ENCODE measurements around the gene RALGAPA1. TPM values are rescaled to one million over a fixed set of nuclear protein-coding genes. Genes with fewer than 3 reads are reported as not detected.

RALGAPA1 gene
- total and polyA plus RNA-seq, 2 of the 13 experiments (the other 11 are each of a cell fraction or from before 2014, with no cell fraction given), result 65.0 to 89.2 TPM

- TF ChIP-seq, protein P1, sequence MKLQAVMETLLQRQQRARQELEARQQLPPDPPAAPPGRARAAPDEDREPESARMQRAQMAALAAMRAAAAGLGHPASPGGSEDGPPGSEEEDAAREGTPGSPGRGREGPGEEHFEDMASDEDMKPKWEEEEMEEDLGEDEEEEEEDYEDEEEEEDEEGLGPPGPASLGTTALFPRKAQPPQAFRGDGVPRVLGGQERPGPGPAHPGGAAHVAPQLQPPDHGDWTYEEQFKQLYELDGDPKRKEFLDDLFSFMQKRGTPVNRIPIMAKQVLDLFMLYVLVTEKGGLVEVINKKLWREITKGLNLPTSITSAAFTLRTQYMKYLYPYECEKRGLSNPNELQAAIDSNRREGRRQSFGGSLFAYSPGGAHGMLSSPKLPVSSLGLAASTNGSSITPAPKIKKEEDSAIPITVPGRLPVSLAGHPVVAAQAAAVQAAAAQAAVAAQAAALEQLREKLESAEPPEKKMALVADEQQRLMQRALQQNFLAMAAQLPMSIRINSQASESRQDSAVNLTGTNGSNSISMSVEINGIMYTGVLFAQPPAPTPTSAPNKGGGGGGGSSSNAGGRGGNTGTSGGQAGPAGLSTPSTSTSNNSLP (IDR thresholded peaks at IDR 0.05; ENCODE audit: low read depth, low read length), result peak; percentile 43; the same call in 1 of the 2 replicates
- TF ChIP-seq, protein P2, sequence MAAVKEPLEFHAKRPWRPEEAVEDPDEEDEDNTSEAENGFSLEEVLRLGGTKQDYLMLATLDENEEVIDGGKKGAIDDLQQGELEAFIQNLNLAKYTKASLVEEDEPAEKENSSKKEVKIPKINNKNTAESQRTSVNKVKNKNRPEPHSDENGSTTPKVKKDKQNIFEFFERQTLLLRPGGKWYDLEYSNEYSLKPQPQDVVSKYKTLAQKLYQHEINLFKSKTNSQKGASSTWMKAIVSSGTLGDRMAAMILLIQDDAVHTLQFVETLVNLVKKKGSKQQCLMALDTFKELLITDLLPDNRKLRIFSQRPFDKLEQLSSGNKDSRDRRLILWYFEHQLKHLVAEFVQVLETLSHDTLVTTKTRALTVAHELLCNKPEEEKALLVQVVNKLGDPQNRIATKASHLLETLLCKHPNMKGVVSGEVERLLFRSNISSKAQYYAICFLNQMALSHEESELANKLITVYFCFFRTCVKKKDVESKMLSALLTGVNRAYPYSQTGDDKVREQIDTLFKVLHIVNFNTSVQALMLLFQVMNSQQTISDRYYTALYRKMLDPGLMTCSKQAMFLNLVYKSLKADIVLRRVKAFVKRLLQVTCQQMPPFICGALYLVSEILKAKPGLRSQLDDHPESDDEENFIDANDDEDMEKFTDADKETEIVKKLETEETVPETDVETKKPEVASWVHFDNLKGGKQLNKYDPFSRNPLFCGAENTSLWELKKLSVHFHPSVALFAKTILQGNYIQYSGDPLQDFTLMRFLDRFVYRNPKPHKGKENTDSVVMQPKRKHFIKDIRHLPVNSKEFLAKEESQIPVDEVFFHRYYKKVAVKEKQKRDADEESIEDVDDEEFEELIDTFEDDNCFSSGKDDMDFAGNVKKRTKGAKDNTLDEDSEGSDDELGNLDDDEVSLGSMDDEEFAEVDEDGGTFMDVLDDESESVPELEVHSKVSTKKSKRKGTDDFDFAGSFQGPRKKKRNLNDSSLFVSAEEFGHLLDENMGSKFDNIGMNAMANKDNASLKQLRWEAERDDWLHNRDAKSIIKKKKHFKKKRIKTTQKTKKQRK (IDR thresholded peaks at IDR 0.05; ENCODE audit: low read length), result no peak
- TF ChIP-seq ZNF792 (CRISPR knock-in tag; IDR thresholded peaks at IDR 0.05) (peak; percentile 100), ZSCAN9 (CRISPR knock-in tag; IDR thresholded peaks at IDR 0.05; ENCODE audit: borderline replicate concordance) (peak; percentile 100), TOPORS (CRISPR knock-in tag; IDR thresholded peaks at IDR 0.05) (peak; percentile 100), TARDBP (CRISPR knock-in tag; IDR thresholded peaks at IDR 0.05) (peak; percentile 100), PAF1 (CRISPR knock-in tag; IDR thresholded peaks at IDR 0.05) (peak; percentile 100), KLF11 (CRISPR knock-in tag; IDR thresholded peaks at IDR 0.05) (peak; percentile 100), GABPB1 (CRISPR knock-in tag; IDR thresholded peaks at IDR 0.05) (peak; percentile 94), POLR2A (IDR thresholded peaks at IDR 0.05; ENCODE audit: insufficient read depth in 1 of 2, low read depth in 2 of 2, low read length in 2 of 2) (no peak), ZFP36L1 (CRISPR knock-in tag; IDR thresholded peaks at IDR 0.05) (peak; percentile 100), ZNF234 (CRISPR knock-in tag; conservative IDR thresholded peaks at IDR 0.05) (peak; percentile 100), EHMT2 (IDR thresholded peaks at IDR 0.05; ENCODE audit: borderline replicate concordance, low read depth, low read length) (peak; percentile 100)
- TF ChIP-seq, protein P3, sequence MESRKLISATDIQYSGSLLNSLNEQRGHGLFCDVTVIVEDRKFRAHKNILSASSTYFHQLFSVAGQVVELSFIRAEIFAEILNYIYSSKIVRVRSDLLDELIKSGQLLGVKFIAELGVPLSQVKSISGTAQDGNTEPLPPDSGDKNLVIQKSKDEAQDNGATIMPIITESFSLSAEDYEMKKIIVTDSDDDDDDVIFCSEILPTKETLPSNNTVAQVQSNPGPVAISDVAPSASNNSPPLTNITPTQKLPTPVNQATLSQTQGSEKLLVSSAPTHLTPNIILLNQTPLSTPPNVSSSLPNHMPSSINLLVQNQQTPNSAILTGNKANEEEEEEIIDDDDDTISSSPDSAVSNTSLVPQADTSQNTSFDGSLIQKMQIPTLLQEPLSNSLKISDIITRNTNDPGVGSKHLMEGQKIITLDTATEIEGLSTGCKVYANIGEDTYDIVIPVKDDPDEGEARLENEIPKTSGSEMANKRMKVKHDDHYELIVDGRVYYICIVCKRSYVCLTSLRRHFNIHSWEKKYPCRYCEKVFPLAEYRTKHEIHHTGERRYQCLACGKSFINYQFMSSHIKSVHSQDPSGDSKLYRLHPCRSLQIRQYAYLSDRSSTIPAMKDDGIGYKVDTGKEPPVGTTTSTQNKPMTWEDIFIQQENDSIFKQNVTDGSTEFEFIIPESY (CRISPR knock-in tag; IDR thresholded peaks at IDR 0.05), result peak; percentile 97
- TF ChIP-seq, protein P4, sequence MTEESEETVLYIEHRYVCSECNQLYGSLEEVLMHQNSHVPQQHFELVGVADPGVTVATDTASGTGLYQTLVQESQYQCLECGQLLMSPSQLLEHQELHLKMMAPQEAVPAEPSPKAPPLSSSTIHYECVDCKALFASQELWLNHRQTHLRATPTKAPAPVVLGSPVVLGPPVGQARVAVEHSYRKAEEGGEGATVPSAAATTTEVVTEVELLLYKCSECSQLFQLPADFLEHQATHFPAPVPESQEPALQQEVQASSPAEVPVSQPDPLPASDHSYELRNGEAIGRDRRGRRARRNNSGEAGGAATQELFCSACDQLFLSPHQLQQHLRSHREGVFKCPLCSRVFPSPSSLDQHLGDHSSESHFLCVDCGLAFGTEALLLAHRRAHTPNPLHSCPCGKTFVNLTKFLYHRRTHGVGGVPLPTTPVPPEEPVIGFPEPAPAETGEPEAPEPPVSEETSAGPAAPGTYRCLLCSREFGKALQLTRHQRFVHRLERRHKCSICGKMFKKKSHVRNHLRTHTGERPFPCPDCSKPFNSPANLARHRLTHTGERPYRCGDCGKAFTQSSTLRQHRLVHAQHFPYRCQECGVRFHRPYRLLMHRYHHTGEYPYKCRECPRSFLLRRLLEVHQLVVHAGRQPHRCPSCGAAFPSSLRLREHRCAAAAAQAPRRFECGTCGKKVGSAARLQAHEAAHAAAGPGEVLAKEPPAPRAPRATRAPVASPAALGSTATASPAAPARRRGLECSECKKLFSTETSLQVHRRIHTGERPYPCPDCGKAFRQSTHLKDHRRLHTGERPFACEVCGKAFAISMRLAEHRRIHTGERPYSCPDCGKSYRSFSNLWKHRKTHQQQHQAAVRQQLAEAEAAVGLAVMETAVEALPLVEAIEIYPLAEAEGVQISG (CRISPR knock-in tag; IDR thresholded peaks at IDR 0.05), result peak; percentile 98
- TF ChIP-seq, protein P5, sequence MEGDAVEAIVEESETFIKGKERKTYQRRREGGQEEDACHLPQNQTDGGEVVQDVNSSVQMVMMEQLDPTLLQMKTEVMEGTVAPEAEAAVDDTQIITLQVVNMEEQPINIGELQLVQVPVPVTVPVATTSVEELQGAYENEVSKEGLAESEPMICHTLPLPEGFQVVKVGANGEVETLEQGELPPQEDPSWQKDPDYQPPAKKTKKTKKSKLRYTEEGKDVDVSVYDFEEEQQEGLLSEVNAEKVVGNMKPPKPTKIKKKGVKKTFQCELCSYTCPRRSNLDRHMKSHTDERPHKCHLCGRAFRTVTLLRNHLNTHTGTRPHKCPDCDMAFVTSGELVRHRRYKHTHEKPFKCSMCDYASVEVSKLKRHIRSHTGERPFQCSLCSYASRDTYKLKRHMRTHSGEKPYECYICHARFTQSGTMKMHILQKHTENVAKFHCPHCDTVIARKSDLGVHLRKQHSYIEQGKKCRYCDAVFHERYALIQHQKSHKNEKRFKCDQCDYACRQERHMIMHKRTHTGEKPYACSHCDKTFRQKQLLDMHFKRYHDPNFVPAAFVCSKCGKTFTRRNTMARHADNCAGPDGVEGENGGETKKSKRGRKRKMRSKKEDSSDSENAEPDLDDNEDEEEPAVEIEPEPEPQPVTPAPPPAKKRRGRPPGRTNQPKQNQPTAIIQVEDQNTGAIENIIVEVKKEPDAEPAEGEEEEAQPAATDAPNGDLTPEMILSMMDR (CRISPR knock-in tag; IDR thresholded peaks at IDR 0.05), result peak; percentile 49
These were observed 274.1 kb downstream of the RALGAPA1 start (continued) for GRCh38 chr14:35534873-35535482.
